Sigmoid colon (tissue), 7 donors: ENCODE measurements around the gene GLS. TPM values are rescaled to one million over a fixed set of nuclear protein-coding genes. Genes with fewer than 3 reads are reported as not detected.

Source experiments
- DNase-seq: peaks from one replicate; pipeline ENCODE4 v3.0.0-alpha.2; 2019
- H3K27ac ChIP-seq, 4 donors: fragments of 200-600 bp; sonication (generic); one replicate each; pipeline ENCODE4 v1.5.1; 2016 to 2019; ENCODE audit warnings: mild to moderate bottlenecking in 1 of 4
- H3K27me3 ChIP-seq, 3 donors: fragments of 200-600 bp; sonication (generic); one replicate each; pipeline ENCODE4 v1.5.1; 2019; ENCODE audit warnings: mild to moderate bottlenecking in 1 of 3
- H3K36me3 ChIP-seq, 4 donors: fragments of 200-600 bp; sonication (generic); one replicate each; pipeline ENCODE4 v1.5.1; 2016 to 2019
- H3K4me1 ChIP-seq, 4 donors: fragments of 200-600 bp; sonication (generic); one replicate each; pipeline ENCODE4 v1.5.1; 2017 to 2019
- H3K4me3 ChIP-seq, 4 donors: fragments of 200-600 bp; sonication (generic); one replicate each; pipeline ENCODE4 v1.5.1; 2017 to 2019; ENCODE audit warnings: mild to moderate bottlenecking in 2 of 4, moderate library complexity in 1 of 4
- H3K9me3 ChIP-seq, 4 donors: fragments of 200-600 bp in 3 of 4; sonication (generic) in 3 of 4; one replicate each; pipeline versions ENCODE4 v1.5.1 to v1.6.1; 2013 to 2019
- EP300 ChIP-seq, 4 donors: sonication (generic); formaldehyde crosslinking; IDR thresholded peaks; one replicate each; pipeline ENCODE4 v1.6.1; 2017; ENCODE audit warnings: antibody characterized with exemption in 4 of 4
- POLR2A ChIP-seq, 2 donors: fragments of 450-650 bp; IDR thresholded peaks; one replicate each; pipeline ENCODE4 v1.6.1; 2016; ENCODE audit warnings: antibody characterized with exemption in 2 of 2, mild to moderate bottlenecking in 2 of 2, moderate library complexity in 2 of 2
- POLR2AphosphoS5 ChIP-seq, 4 donors: sonication (generic); formaldehyde crosslinking; IDR thresholded peaks; one replicate each; pipeline ENCODE4 v1.6.1; 2017; ENCODE audit warnings: antibody characterized with exemption in 4 of 4
- WGBS, 2 donors: extraction: QIAGEN DNeasy Blood & Tissue Kit; methylation state at CpG; one replicate each; pipeline ENCODE4 v1.1.7; 2013; 5-methylcytosine and 5-hydroxymethylcytosine counted together
- intact Hi-C: fragments of 100-400 bp; cut with DNase I; formaldehyde crosslinking; loops from one replicate; pipeline ENCODE4 v1.15.1; 2023
- polyA plus RNA-seq, 3 donors: library from polyadenylated mRNA; stranded (reverse); fragments of 200-250 nt; gene quantifications; one replicate each; pipeline ENCODE4 v1.2.3, GENCODE V29; 2013
- total RNA-seq, 4 donors: library from RNA; depleted of rRNA; stranded (reverse); fragments of >200 nt; gene quantifications; one replicate each; pipeline ENCODE4 v1.1.0, GENCODE V29; 2016
- TF ChIP-seq, protein P1 (sequence below), 4 experiments: fragments of 450-650 bp in 3 of 4; fragments of 200-600 bp in 1 of 4; IDR thresholded peaks; one replicate each; pipeline ENCODE4 v1.5.1; 2016 to 2019; ENCODE audit warnings: antibody characterized with exemption in 4 of 4, mild to moderate bottlenecking in 3 of 4, moderate library complexity in 2 of 4
- donor health status: healthy with polysubstance abuse.
- donor health status: Bipolar disorder and iron deficiency.
- donor health status: healthy.

The GLS gene
- total RNA-seq, result 100 to 1,000 TPM in 2 of 4 donors, 10 to 100 TPM in 2; 87.1 to 139 (median 111) TPM
- 10 to 100 TPM; 15.0 to 27.1 (median 23.6) TPM for polyA plus RNA-seq

DNA sequence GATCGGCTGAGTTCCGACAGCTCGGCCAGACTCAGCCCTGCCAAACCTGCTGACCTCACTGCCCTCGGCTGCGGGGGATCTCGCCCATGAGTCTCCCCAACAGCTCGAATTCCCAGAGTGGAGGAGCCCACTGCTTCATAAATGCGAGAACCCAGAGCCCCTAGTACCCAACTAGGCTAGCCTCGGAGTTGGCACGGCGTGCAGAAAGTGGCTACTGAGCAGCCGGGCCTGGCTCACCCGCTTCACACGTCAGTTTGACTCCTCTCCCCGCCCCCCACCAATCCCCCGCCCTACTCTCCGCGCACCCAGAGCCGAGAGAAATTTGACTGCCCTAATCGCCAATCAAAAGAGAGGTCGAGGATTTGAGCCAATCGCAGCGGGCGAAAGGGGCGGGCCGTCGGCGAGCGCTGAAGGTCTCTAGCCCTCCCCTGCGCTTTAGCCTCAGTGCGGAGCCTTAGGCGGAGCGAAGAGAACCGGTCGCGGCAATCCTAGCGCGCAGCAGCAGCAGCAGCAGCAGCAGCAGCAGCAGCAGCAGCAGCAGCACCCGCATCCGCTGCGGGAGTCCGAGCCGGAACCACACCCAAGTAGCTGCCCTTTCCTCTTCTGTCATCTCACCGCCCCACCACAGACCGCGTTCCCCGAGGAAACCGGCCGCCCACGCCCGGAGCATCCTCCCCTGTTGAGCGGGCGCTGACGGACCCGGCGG is at the start of gene GLS:
Gene GLS, plus strand, starts transcription at position 444 of the 706 bp plus-strand sequence. CDS start 264 bp downstream, outside the sequence.
- Histone ChIP-seq H3K9me3 (no peaks in the 10 kb centered on the region), H3K27ac (peak within 1 kb of the TSS; percentile 87 to 97 (median 96)), H3K4me1 (peaks cover 0 to 36% (median 25%) of the 10 kb centered on the region in 4 donors), H3K27me3 (no peaks in the 10 kb centered on the region), H3K36me3 (no peaks in the 10 kb centered on the region), H3K4me3 (peak within 1 kb of the TSS; percentile 70 to 94 (median 92))
- intact Hi-C loops, result loop anchor here (5.0 to 10.0 kb wide), 2 partner anchors 132 to 236 kb away; partner anchors contain the start of genes NAB1 and STAT1
- TF ChIP-seq, protein P1, sequence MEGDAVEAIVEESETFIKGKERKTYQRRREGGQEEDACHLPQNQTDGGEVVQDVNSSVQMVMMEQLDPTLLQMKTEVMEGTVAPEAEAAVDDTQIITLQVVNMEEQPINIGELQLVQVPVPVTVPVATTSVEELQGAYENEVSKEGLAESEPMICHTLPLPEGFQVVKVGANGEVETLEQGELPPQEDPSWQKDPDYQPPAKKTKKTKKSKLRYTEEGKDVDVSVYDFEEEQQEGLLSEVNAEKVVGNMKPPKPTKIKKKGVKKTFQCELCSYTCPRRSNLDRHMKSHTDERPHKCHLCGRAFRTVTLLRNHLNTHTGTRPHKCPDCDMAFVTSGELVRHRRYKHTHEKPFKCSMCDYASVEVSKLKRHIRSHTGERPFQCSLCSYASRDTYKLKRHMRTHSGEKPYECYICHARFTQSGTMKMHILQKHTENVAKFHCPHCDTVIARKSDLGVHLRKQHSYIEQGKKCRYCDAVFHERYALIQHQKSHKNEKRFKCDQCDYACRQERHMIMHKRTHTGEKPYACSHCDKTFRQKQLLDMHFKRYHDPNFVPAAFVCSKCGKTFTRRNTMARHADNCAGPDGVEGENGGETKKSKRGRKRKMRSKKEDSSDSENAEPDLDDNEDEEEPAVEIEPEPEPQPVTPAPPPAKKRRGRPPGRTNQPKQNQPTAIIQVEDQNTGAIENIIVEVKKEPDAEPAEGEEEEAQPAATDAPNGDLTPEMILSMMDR (IDR thresholded peaks at IDR 0.05), result no peak
- TF ChIP-seq POLR2AphosphoS5 (IDR thresholded peaks at IDR 0.05) (peak; percentile 99 to 100 (median 100)), POLR2A (IDR thresholded peaks at IDR 0.05) (peak; percentile 97 to 98), EP300 (IDR thresholded peaks at IDR 0.05) (peak in 1 of 4 donors; percentile 8)
- 0% methylated on average over 56 of the region's 56 CpGs for WGBS, 2 donors
- DNase-seq, result peak; percentile 99

DNA sequence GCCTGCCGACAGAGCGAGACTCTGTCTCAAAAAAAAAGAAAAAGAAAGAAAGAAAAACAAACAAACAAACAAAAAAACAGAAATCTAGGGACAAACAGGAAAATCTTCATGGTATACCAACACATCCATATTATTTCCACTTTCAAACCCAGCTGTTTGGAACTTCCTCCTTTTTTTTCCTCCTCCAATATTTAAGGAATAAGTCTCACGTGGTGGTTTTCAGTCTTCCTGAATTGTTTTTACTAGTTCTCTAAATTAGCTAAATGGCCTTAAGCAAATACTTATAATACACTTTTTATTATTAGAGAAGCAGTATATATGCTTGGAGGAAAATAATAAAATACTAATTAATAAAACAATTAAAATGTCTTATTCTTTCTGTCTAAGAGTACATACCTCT is 48.7 kb upstream of the GLS start:
- intact Hi-C loops, result no loop called here
- Histone ChIP-seq H3K9me3 (no peaks in the 10 kb centered on the region), H3K4me1 (peaks cover 0 to 13% (median 9%) of the 10 kb centered on the region in 4 donors), H3K27ac (no peak overlapping the region), H3K36me3 (no peaks in the 10 kb centered on the region), H3K27me3 (no peaks in the 10 kb centered on the region), H3K4me3 (no peak overlapping the region)
- DNase-seq, result no peak
- TF ChIP-seq POLR2AphosphoS5 (IDR thresholded peaks at IDR 0.05) (no peak), EP300 (IDR thresholded peaks at IDR 0.05) (no peak), POLR2A (IDR thresholded peaks at IDR 0.05) (no peak)
- TF ChIP-seq, protein P1 (IDR thresholded peaks at IDR 0.05), result no peak
- 86 to 88% methylated on average over 3 of the region's 3 CpGs for WGBS, 2 donors

DNA sequence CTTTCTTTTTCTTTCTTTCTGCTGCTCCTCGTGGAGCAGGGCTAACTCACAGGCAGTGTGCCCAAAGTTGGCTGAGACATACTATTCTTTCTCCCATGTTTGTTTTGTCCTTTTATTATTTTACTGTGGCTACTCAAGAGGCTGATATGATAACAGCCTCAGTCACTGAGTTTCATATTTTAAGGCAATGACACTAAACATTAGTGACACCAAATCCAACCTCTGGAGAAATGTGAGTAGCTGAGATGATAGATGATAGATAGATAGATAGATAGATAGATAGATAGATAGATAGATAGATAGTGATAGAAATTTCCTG is 45.8 kb upstream of the GLS start:
- no peak for TF ChIP-seq EP300 (IDR thresholded peaks at IDR 0.05)
- TF ChIP-seq POLR2AphosphoS5 (IDR thresholded peaks at IDR 0.05), result no peak
- TF ChIP-seq POLR2A (IDR thresholded peaks at IDR 0.05), result no peak
- TF ChIP-seq, protein P1 (IDR thresholded peaks at IDR 0.05), result no peak
- peak overlapping the region in 1 of 4 donors; percentile 48 for H3K27ac ChIP-seq
- H3K4me3 ChIP-seq, result no peak overlapping the region
- intact Hi-C loops, result no loop called here
- H3K36me3 ChIP-seq, result no peaks in the 10 kb centered on the region
- WGBS, 2 donors, result 5 to 63% methylated on average over 1 of the region's 1 CpG
- H3K4me1 ChIP-seq, result peaks cover 0 to 25% (median 9%) of the 10 kb centered on the region in 4 donors
- no peaks in the 10 kb centered on the region for H3K9me3 ChIP-seq
- H3K27me3 ChIP-seq, result no peaks in the 10 kb centered on the region
- DNase-seq, result no peak

DNA sequence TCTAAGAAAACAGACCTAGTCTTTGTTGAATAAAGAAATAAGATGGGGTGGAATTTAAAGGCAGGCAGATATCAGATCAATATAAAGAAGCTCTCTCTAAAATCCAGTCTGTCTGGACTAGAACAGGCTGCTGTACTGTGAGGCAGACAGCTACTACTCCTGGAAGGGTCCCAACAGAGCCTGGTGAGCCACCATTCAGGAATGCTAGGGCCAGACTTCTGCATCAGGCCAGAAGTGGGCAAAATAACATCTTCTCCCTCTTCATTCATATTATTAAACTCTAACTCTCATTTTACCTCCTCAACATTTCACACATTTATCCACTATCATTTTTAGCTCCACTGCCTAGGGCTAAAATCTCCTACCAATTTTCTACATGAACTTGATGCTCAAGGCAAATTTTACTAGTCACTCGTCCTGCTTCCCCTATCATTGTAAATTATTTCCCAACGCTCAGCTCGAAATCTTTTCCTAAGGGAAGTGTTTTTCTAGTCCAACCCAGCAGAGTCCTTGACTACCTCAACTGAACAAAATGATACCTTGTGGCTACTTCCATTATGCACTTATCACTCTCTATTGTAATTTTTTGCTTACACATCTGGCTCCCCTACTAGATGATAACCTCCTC is 45.2 kb upstream of the GLS start:
- H3K36me3 ChIP-seq, result no peaks in the 10 kb centered on the region
- intact Hi-C loops, result no loop called here
- no peaks in the 10 kb centered on the region for H3K27me3 ChIP-seq
- TF ChIP-seq POLR2A (IDR thresholded peaks at IDR 0.05) (no peak), POLR2AphosphoS5 (IDR thresholded peaks at IDR 0.05) (peak in 2 of 4 donors; percentile 9 to 17), EP300 (IDR thresholded peaks at IDR 0.05) (no peak)
- TF ChIP-seq, protein P1 (IDR thresholded peaks at IDR 0.05), result no peak
- H3K27ac ChIP-seq, result peak overlapping the region in 1 of 4 donors; percentile 48
- DNase-seq, result peak; percentile 75
- no peak overlapping the region for H3K4me3 ChIP-seq
- WGBS, 2 donors, result 88 to 90% methylated on average over 3 of the region's 3 CpGs
- no peaks in the 10 kb centered on the region for H3K9me3 ChIP-seq
- H3K4me1 ChIP-seq, result peaks cover 0 to 25% (median 9%) of the 10 kb centered on the region in 4 donors
